BLaER1 treated with 17β-estradiol and CSF1 and Interleukin-3, amounts not matched to agents 10 nM and 100 nM (cell line): ENCODE data around the gene PPP1R36.
A peak's percentile ranks its signal among the peaks of the same experiment; 100 is the strongest.
"Not testable (repeated sequence)": the region's sequence is repeated elsewhere in the genome, so short reads cannot be mapped to it uniquely, and the experiment has no call there.

Experiments
- H3K27ac ChIP-seq, 11 experiments: shearing (Covaris generic); formaldehyde crosslinking; 2 replicates each; pipeline ENCODE4 v1.8.1; 2022
- H3K27me3 ChIP-seq, 11 experiments: shearing (Covaris generic); formaldehyde crosslinking; 2 replicates each; pipeline ENCODE4 v1.8.1; 2022
- H3K36me3 ChIP-seq, 11 experiments: shearing (Covaris generic); formaldehyde crosslinking; 2 replicates each; pipeline ENCODE4 v1.8.1; 2022
- H3K4me1 ChIP-seq, 10 experiments: shearing (Covaris generic); formaldehyde crosslinking; 2 replicates each; pipeline ENCODE4 v1.8.1; 2022
- H3K4me2 ChIP-seq, 11 experiments: shearing (Covaris generic); formaldehyde crosslinking; 2 replicates each; pipeline ENCODE4 v1.8.1; 2022
- H3K4me3 ChIP-seq, 10 experiments: shearing (Covaris generic); formaldehyde crosslinking; 2 replicates each; pipeline ENCODE4 v1.8.1; 2022
- H3K9ac ChIP-seq, 11 experiments: shearing (Covaris generic); formaldehyde crosslinking; 2 replicates each; pipeline ENCODE4 v1.8.1; 2022
- H3K9me3 ChIP-seq, 11 experiments: shearing (Covaris generic); formaldehyde crosslinking; replicated peaks in 1 of 11; 2 replicates each; pipeline ENCODE4 v1.8.1; 2022
- H4K20me1 ChIP-seq, 11 experiments: shearing (Covaris generic); formaldehyde crosslinking; 2 replicates each; pipeline ENCODE4 v1.8.1; 2022
- Cebpa-rat ChIP-seq, 11 experiments: shearing (Covaris generic); IDR thresholded peaks; 2 replicates each; pipeline ENCODE4 v1.8.1; 2022

The PPP1R36 gene

DNA sequence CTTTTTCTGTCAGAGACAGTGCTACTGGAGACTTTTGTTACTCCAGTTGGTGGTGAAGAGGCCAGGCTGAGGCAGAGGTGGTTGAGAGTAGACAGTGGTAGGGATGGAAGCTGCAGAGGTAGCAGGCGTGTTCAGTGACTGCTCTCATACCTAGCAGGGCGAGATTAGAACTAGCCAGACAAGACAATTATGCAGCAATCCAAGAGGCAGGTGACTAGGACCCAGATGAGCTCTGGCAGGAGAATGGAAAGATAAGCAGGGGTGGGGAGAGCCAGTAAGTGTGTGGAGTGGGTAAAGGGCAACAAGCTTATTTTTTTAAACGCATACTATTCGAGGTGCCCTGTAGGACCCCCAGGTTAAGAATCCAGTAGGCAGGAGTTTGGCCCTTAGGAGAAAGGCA, 4.8 kb downstream of the PPP1R36 start:
- Histone ChIP-seq H3K4me2 (no peak overlapping the region), H3K36me3 (no peaks in the 10 kb centered on the region), H3K9me3 (peaks cover 0 to 8% (median 5%) of the 10 kb centered on the region in 11 experiments; a peak in 11 of 22 replicates), H4K20me1 (no peaks in the 10 kb centered on the region), H3K27ac (no peak overlapping the region), H3K4me1 (peaks cover 0 to 9% (median 7%) of the 10 kb centered on the region in 10 experiments; a peak in 10 of 20 replicates), H3K9ac (no peak overlapping the region), H3K27me3 (peaks cover 16 to 24% (median 22%) of the 10 kb centered on the region in 11 experiments), H3K4me3 (no peak overlapping the region)
- TF ChIP-seq Cebpa-rat (IDR thresholded peaks at IDR 0.05) = no peak

DNA sequence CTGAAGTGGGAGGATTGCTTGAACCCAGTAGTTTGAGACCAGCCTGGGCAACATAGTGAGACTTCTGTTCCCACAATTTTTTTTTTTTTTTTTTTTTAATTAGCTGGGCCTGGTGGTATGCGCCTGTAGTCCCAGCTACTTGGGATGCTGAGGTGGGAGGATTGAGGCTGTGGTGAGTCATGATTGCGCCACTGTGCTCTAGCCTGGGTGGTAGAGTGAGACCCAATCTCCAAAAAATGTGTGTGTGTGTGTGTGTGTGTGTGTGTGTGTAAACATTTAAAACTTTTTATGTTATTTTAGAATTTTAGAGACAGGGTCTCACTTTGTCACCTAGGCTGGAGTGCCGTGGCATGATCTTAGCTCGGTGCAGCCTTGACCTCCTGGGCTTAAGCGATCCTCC, 6.8 kb downstream of the PPP1R36 start:
- Histone ChIP-seq H3K4me3 (no peak overlapping the region), H3K9me3 (no peaks in the 10 kb centered on the region), H3K9ac (no peak overlapping the region), H3K36me3 (no peaks in the 10 kb centered on the region), H3K4me1 (peaks cover 5 to 10% (median 7%) of the 10 kb centered on the region in 10 experiments; a peak in 16 of 20 replicates), H3K27ac (no peak overlapping the region), H4K20me1 (no peaks in the 10 kb centered on the region), H3K27me3 (peaks cover 0 to 5% (median 2%) of the 10 kb centered on the region in 11 experiments; a peak in 9 of 22 replicates), H3K4me2 (no peak overlapping the region)
- no peak for TF ChIP-seq Cebpa-rat (IDR thresholded peaks at IDR 0.05)

DNA sequence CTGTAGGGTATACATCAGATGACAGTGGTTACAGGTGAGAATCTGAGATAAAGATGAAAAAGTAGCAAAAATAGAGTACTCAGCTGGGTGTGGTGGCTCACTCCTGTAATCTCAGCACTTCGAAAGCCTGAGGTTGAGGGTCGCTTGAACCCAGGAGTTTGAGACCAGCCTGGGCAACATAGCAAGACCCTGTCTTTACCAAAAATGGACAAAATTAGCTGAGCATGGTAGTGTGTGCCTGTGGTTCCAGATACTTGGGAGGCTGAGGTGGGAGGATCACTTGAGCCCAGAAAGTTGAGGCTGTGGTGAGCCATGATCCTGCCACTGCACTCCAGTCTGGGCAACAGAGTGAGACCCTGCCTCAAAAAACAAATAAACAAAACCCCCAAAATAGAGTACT, 8.5 kb downstream of the PPP1R36 start:
- not testable (repeated sequence) for H3K27me3 ChIP-seq, H3K36me3 ChIP-seq, H3K9ac ChIP-seq, H4K20me1 ChIP-seq, H3K4me2 ChIP-seq, H3K9me3 ChIP-seq, H3K4me3 ChIP-seq, H3K27ac ChIP-seq
- peaks cover 5 to 12% (median 7%) of the 10 kb centered on the region in 10 experiments; a peak in 16 of 20 replicates for H3K4me1 ChIP-seq

- H3K4me1 ChIP-seq = peaks cover 7 to 15% (median 9%) of the 10 kb centered on the region in 10 experiments; a peak in 18 of 20 replicates
- H3K27ac ChIP-seq = no peak overlapping the region
- no peak overlapping the region for H3K4me3 ChIP-seq
- no peaks in the 10 kb centered on the region for H4K20me1 ChIP-seq
- H3K4me2 ChIP-seq = peak overlapping the region in 7 of 11 experiments; percentile 12 to 40 (median 29); a peak in 6 of 22 replicates
- H3K36me3 ChIP-seq = no peaks in the 10 kb centered on the region
- H3K27me3 ChIP-seq = no peaks in the 10 kb centered on the region
- no peaks in the 10 kb centered on the region for H3K9me3 ChIP-seq
- H3K9ac ChIP-seq = no peak overlapping the region
- TF ChIP-seq Cebpa-rat (IDR thresholded peaks at IDR 0.05) = no peak
Measured at GRCh38 chr14:64561631-64562030, 11.9 kb downstream of the PPP1R36 start.

DNA sequence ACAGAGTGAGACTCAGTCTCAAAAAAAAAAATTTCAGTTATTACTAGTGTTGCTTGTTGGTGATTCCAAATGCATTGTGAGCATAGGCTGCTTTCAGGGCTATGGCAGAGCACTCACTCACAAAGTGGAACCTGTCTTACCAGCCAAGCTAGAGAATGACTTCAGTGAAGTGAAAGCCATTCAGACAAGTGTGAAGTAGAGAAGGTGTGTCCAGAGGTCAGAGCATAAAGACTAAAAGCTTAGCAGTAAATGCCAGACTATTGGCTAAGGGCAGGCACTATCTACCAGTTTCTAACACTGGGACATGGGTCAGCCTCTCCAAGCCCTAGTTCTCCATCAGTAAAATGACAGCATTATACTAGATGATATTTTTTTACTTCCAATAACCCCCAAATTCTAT, 12.7 kb downstream of the PPP1R36 start:
- Histone ChIP-seq H3K4me2 (no peak overlapping the region), H3K27me3 (no peaks in the 10 kb centered on the region), H3K36me3 (no peaks in the 10 kb centered on the region), H3K27ac (no peak overlapping the region), H3K4me1 (peaks cover 7 to 17% (median 13%) of the 10 kb centered on the region in 10 experiments; a peak in 18 of 20 replicates), H3K9ac (no peak overlapping the region), H3K9me3 (no peaks in the 10 kb centered on the region), H4K20me1 (no peaks in the 10 kb centered on the region), H3K4me3 (no peak overlapping the region)
- TF ChIP-seq Cebpa-rat (IDR thresholded peaks at IDR 0.05) = no peak

- H3K27me3 ChIP-seq = no peaks in the 10 kb centered on the region
- H3K4me3 ChIP-seq = no peak overlapping the region
- H4K20me1 ChIP-seq = no peaks in the 10 kb centered on the region
- no peaks in the 10 kb centered on the region for H3K36me3 ChIP-seq
- peaks cover 7 to 17% (median 13%) of the 10 kb centered on the region in 10 experiments; a peak in 18 of 20 replicates for H3K4me1 ChIP-seq
- H3K9me3 ChIP-seq = no peaks in the 10 kb centered on the region
- no peak overlapping the region for H3K9ac ChIP-seq
- H3K4me2 ChIP-seq = no peak overlapping the region
- no peak for TF ChIP-seq Cebpa-rat (IDR thresholded peaks at IDR 0.05)
- no peak overlapping the region for H3K27ac ChIP-seq
Measured at GRCh38 chr14:64563696-64564095, 13.9 kb downstream of the PPP1R36 start.

- Histone ChIP-seq H3K36me3 (no peaks in the 10 kb centered on the region), H3K4me1 (peaks cover 0 to 11% (median 6%) of the 10 kb centered on the region in 10 experiments; a peak in 11 of 20 replicates), H3K27ac (no peak overlapping the region), H3K9me3 (no peaks in the 10 kb centered on the region), H3K4me2 (peak overlapping the region in 9 of 11 experiments; percentile 4 to 44 (median 19); a peak in 9 of 22 replicates), H3K27me3 (no peaks in the 10 kb centered on the region), H3K4me3 (no peak overlapping the region), H4K20me1 (no peaks in the 10 kb centered on the region), H3K9ac (no peak overlapping the region)
- TF ChIP-seq Cebpa-rat (IDR thresholded peaks at IDR 0.05) = no peak
Measured at GRCh38 chr14:64566651-64567122, 16.9 kb downstream of the PPP1R36 start.

DNA sequence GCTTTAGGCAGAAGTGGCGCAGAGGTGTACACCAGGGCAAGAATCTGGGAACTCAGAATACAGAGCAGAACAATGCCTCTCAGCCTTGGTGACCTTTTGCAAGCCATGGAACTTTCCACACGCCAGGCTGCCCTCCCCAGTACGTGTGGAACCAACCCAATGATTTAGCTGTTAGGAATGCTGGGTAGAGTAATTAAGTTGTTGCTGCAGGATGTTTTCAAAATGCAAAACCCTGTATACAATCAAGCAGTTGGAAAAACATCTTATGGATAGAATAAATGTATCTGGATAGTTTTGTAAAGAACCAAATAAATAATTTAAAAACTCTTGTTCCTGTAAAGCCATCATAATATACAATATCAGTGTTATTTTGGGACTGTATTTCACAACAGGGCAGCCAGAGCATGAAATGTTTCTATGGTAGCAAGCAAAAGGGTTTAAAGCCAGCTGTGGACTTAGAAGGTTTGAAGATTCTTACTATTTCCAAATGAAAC, 19.4 kb downstream of the PPP1R36 start:
- Histone ChIP-seq H3K9me3 (no peaks in the 10 kb centered on the region), H4K20me1 (no peaks in the 10 kb centered on the region), H3K4me2 (peak overlapping the region in 2 of 11 experiments; percentile 33 to 40; a peak in 1 of 22 replicates), H3K36me3 (no peaks in the 10 kb centered on the region), H3K4me3 (no peak overlapping the region), H3K9ac (no peak overlapping the region), H3K27me3 (no peaks in the 10 kb centered on the region), H3K27ac (no peak overlapping the region; a peak in 1 of 22 replicates), H3K4me1 (peaks cover 0 to 11% (median 6%) of the 10 kb centered on the region in 10 experiments; a peak in 11 of 20 replicates)
- no peak for TF ChIP-seq Cebpa-rat (IDR thresholded peaks at IDR 0.05)

DNA sequence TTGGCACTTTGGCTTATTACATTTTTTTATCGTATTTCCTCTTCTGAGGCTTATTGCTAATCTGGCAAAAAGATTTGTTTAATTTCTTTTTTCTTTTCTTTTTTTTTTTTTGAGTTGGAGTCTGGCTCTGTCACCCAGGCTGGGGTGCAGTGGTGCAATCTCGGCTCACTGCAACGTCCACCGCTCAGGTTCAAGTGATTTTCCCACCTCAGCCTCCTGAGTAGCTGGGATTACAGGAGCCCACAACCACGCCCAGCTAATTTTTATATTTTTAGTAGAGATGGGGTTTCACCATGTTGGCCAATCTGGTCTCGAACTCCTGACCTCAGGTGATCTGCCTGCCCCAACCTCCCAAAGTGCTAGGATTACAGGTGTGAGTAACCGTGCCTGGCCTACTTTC, 19.9 kb downstream of the PPP1R36 start:
- not testable (repeated sequence) for H3K9ac ChIP-seq, H3K27ac ChIP-seq, H3K9me3 ChIP-seq, H4K20me1 ChIP-seq, H3K27me3 ChIP-seq, H3K36me3 ChIP-seq, H3K4me3 ChIP-seq
- Histone ChIP-seq H3K4me1 (peaks cover 0 to 11% (median 6%) of the 10 kb centered on the region in 10 experiments; a peak in 11 of 20 replicates), H3K4me2 (peak overlapping the region in 2 of 11 experiments; percentile 33 to 40; a peak in 1 of 22 replicates)
